GM18508 (cell line): ENCODE results near the gene RAB11A.

Source experiments
- ATAC-seq: cut with Tn5 transposase; IDR thresholded peaks from one replicate; pipeline ENCODE4 v1.9.1; 2021; ENCODE audit warnings: moderate number of reproducible peaks; ENCODE audit not compliant: insufficient read depth, unreplicated experiment

RAB11A gene

DNA sequence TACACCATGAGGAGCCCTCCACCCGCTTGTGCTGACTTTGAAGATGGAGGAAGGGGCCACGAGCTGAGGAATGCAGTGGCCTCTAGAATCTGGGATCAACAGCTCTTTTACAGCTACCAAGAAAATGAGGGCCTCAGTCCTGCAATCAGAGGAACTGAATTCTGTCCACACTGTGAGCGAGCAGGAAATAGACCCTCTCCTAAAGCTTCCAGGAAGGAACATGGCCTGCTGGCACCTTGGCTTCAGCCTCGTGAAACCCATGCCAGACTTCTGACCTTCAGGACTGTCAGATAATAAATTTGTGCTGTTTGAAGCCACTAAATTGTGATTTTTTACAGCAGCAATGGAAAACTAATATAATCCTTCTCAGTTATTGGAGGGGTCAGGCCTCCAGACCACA lies 61.9 kb downstream of the RAB11A start:
- ATAC-seq = no peak

GRCh38 chr15:65935391-65935790 lies 66.1 kb downstream of the RAB11A start:
- ATAC-seq = no peak

- ATAC-seq = no peak
These were observed 67.0 kb downstream of the RAB11A start for GRCh38 chr15:65936282-65936681.

DNA sequence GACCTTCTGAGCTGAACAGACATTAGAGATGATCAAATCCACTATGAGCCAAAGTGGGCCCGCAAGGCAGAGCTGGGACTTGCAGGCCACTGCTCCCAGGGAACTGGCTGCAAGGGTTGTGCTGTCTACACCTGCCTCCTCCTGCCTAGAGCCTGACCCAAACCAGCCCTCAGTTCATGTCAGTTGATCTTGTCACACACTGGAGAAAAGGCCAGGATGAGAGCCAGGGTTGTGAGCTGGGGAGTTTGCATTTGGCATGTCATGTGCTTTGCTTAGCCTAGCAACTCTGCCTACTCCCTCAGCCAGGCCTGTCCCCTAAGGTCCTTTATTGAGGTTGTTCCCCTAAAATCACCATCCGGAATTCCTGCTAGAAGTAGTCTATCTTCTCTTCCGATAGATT lies 67.8 kb downstream of the RAB11A start:
- no peak for ATAC-seq

DNA sequence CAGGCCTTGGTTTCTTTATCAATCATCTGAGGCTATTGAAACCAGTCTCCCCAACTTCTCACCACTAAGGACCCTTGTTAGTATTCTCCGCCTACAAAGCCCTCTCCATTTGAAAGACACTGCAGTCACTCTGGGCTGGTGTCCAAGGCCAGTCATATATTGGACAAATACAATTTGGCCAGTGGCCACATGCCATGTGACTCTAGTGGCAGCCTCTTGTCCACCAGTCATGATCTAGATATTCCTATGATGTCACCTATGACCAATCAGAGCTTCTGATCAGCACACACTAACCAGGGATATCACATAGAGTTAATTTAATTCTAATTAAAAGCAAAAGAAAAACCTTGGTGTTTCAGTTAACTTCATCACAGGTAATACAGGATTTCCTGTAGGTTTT lies 68.2 kb downstream of the RAB11A start:
- ATAC-seq = no peak

GRCh38 chr15:65938604-65939003 lies 69.3 kb downstream of the RAB11A start:
- no peak for ATAC-seq

DNA sequence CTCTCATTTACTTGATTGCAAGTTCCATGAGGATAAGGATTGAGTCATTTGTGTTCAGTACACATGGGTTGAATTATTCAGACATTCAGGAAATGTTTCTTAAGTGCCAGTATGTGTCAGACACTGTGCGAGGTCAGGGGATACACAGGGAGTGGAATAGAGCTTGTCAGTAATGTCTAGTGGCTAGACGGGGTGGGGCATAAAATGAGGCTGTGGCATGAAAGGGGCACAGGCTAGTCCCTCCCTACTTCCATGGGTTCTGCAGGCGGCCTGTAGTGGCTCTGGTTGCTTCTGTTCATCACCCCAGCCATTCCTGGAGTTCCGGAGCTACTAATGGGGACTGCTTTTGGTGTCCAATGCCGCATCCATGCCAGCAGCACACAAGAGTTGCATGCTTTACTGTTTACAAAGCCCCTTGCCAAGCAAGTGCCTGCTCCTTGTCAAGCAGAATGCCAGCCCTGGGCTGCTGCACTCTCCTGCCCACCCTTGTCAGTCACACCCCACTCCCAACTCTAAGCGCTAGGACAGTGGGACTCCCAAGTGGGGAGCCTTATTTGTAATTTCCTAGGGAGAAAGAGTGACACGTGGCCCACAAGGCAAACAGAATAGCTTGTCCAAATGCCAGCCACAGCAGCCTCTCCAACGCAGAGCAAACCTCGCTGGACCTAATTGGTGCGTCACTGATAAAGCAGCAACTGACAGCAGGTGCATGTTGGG lies 70.8 kb downstream of the RAB11A start:
- no peak for ATAC-seq

- ATAC-seq = no peak
These were observed 71.3 kb downstream of the RAB11A start for GRCh38 chr15:65940618-65940909.
